Omental fat pad (tissue), 4 donors: ENCODE measurements around the gene KCNMB4. TPM values are rescaled to one million over a fixed set of nuclear protein-coding genes. Genes with fewer than 3 reads are reported as not detected.

Source experiments
- ATAC-seq: fragments of 150-250 bp; one replicate; pipeline ENCODE4 v1.9.1; 2016; ENCODE audit warnings: mild to moderate bottlenecking, moderate library complexity; ENCODE audit not compliant: low FRiP score
- DNase-seq: peaks from one replicate; pipeline ENCODE4 v3.0.0-alpha.2; 2019; ENCODE audit warnings: low spot score
- CTCF ChIP-seq, 3 donors: fragments of 450-650 bp; IDR thresholded peaks; one replicate each; pipeline ENCODE4 v1.5.1; 2016 to 2017; ENCODE audit warnings: antibody characterized with exemption in 3 of 3, mild to moderate bottlenecking in 3 of 3, moderate library complexity in 2 of 3
- total RNA-seq, 4 donors: library from RNA; depleted of rRNA; stranded (reverse); fragments of >200 nt; gene quantifications; one replicate each; pipeline ENCODE4 v1.1.0, GENCODE V29; 2016

Gene KCNMB4
- total RNA-seq, 4 donors from 2014 or later: 1.3 to 4.4 (median 2.1) TPM

GRCh38 chr12:70332236-70332635 lies 33.9 kb upstream of the KCNMB4 start:
- TF ChIP-seq CTCF (IDR thresholded peaks at IDR 0.05): no peak
- ATAC-seq (no peak), DNase-seq (no peak)

GRCh38 chr12:70334742-70335141 lies 31.3 kb upstream of the KCNMB4 start:
- TF ChIP-seq CTCF (IDR thresholded peaks at IDR 0.05): no peak
- ATAC-seq: no peak
- DNase-seq: no peak

- DNase-seq: no peak
- no peak for TF ChIP-seq CTCF (IDR thresholded peaks at IDR 0.05)
- no peak for ATAC-seq
These were observed 27.6 kb upstream of the KCNMB4 start for GRCh38 chr12:70338531-70338930.

- no peak for ATAC-seq
- TF ChIP-seq CTCF (IDR thresholded peaks at IDR 0.05): no peak
- no peak for DNase-seq
These were observed 15.0 kb upstream of the KCNMB4 start for GRCh38 chr12:70351076-70351475.

GRCh38 chr12:70353780-70354660 lies 12.1 kb upstream of the KCNMB4 start:
- no peak for TF ChIP-seq CTCF (IDR thresholded peaks at IDR 0.05)
- ATAC-seq (no peak), DNase-seq (no peak)

GRCh38 chr12:70354787-70355186 lies 11.3 kb upstream of the KCNMB4 start:
- ATAC-seq (no peak), DNase-seq (no peak)
- no peak for TF ChIP-seq CTCF (IDR thresholded peaks at IDR 0.05)

- no peak for ATAC-seq
- no peak for DNase-seq
- TF ChIP-seq CTCF (IDR thresholded peaks at IDR 0.05): no peak
These were observed 10.1 kb upstream of the KCNMB4 start for GRCh38 chr12:70355972-70356371.
